H9 (cell line): ENCODE measurements around the gene HLTF. TPM values are rescaled to one million over a fixed set of nuclear protein-coding genes. Genes with fewer than 3 reads are reported as not detected.
A peak's percentile ranks its signal among the peaks of the same experiment; 100 is the strongest.

Source experiments
- DNase-seq: peaks from one replicate; pipeline ENCODE4 v3.0.0-alpha.2; 2017
- H2AFZ ChIP-seq: one replicate; pipeline ENCODE4 v1.6.1; 2013; ENCODE audit warnings: mild to moderate bottlenecking, low read length, control low read depth, moderate library complexity
- H2AK5ac ChIP-seq: 2 replicates; pipeline ENCODE4 v1.6.1; 2013; ENCODE audit warnings: low read length, control low read depth, mixed read lengths; ENCODE audit not compliant: insufficient read length
- H2BK120ac ChIP-seq: one replicate; pipeline ENCODE4 v1.6.1; 2013; ENCODE audit warnings: low read depth, mild to moderate bottlenecking, low read length, control low read depth, inconsistent platforms; ENCODE audit not compliant: poor library complexity, severe bottlenecking
- H2BK12ac ChIP-seq: 2 replicates; pipeline ENCODE4 v1.6.1; 2013; ENCODE audit warnings: low read length, control low read depth, mixed read lengths, low read depth; ENCODE audit not compliant: insufficient read length
- H2BK15ac ChIP-seq: 2 replicates; pipeline ENCODE4 v1.6.1; 2013; ENCODE audit warnings: low read depth, low read length, control low read depth
- H2BK20ac ChIP-seq: one replicate; pipeline ENCODE4 v1.6.1; 2013; ENCODE audit warnings: low read depth, mild to moderate bottlenecking, low read length, control low read depth, inconsistent platforms; ENCODE audit not compliant: poor library complexity, severe bottlenecking
- H2BK5ac ChIP-seq: 2 replicates; pipeline ENCODE4 v1.6.1; 2013; ENCODE audit warnings: low read length, control low read depth, mixed read lengths; ENCODE audit not compliant: insufficient read length
- H3K14ac ChIP-seq: 2 replicates; pipeline ENCODE4 v1.6.1; 2013; ENCODE audit warnings: low read length, control low read depth; ENCODE audit not compliant: insufficient read depth
- H3K18ac ChIP-seq: 2 replicates; pipeline ENCODE4 v1.6.1; 2013; ENCODE audit warnings: low read depth, mild to moderate bottlenecking, mixed read lengths, low read length, control low read depth; ENCODE audit not compliant: insufficient read length
- H3K23ac ChIP-seq: 2 replicates; pipeline ENCODE4 v1.6.1; 2013; ENCODE audit warnings: low read length, control low read depth, mixed read lengths, low read depth; ENCODE audit not compliant: insufficient read length
- H3K23me2 ChIP-seq: 2 replicates; pipeline ENCODE4 v1.6.1; 2013; ENCODE audit warnings: low read depth, mild to moderate bottlenecking, mixed read lengths, low read length, control low read depth; ENCODE audit not compliant: insufficient read length, poor library complexity, severe bottlenecking
- H3K27ac ChIP-seq: 2 replicates; pipeline ENCODE4 v1.5.1; 2013; ENCODE audit warnings: low read length, control low read depth, mixed read lengths, low read depth; ENCODE audit not compliant: insufficient read length
- H3K27me3 ChIP-seq: 2 replicates; pipeline ENCODE4 v1.6.1; 2013; ENCODE audit warnings: low read length, control low read depth, inconsistent platforms; ENCODE audit not compliant: insufficient read depth
- H3K4ac ChIP-seq: 2 replicates; pipeline ENCODE4 v1.6.1; 2013; ENCODE audit warnings: low read depth, mild to moderate bottlenecking, control low read depth, inconsistent platforms, low read length, moderate library complexity
- H3K4me1 ChIP-seq: 2 replicates; pipeline ENCODE4 v1.6.1; 2013; ENCODE audit warnings: low read length, control low read depth, inconsistent platforms; ENCODE audit not compliant: insufficient read depth
- H3K4me2 ChIP-seq: 2 replicates; pipeline ENCODE4 v1.6.1; 2013; ENCODE audit warnings: low read length, control low read depth, mixed read lengths; ENCODE audit not compliant: insufficient read length, insufficient read depth
- H3K56ac ChIP-seq: 2 replicates; pipeline ENCODE4 v1.6.1; 2013; ENCODE audit warnings: low read depth, mild to moderate bottlenecking, mixed read lengths, low read length, control low read depth; ENCODE audit not compliant: insufficient read length
- H3K79me1 ChIP-seq: 2 replicates; pipeline ENCODE4 v1.6.1; 2013; ENCODE audit warnings: low read depth, mild to moderate bottlenecking, moderate library complexity, low read length, control low read depth, inconsistent platforms; ENCODE audit not compliant: insufficient read depth, poor library complexity, severe bottlenecking
- H3K79me2 ChIP-seq: 2 replicates; pipeline ENCODE4 v1.6.1; 2013; ENCODE audit warnings: low read length, control low read depth, inconsistent platforms; ENCODE audit not compliant: insufficient read depth
- H3K9ac ChIP-seq: 2 replicates; pipeline ENCODE4 v1.6.1; 2013; ENCODE audit warnings: low read length, control low read depth, mixed read lengths; ENCODE audit not compliant: insufficient read length; ENCODE audit errors: extremely low read depth
- H3K9me3 ChIP-seq: one replicate; pipeline ENCODE4 v1.6.1; 2013; ENCODE audit warnings: low read depth, low read length, inconsistent platforms; ENCODE audit not compliant: control insufficient read depth
- H3T11ph ChIP-seq: one replicate; pipeline ENCODE4 v1.6.1; 2013; ENCODE audit warnings: mild to moderate bottlenecking, low read length, control low read depth, inconsistent platforms
- H4K20me1 ChIP-seq: one replicate; pipeline ENCODE4 v1.6.1; 2013; ENCODE audit not compliant: control insufficient read depth, insufficient read length, insufficient read depth
- H4K5ac ChIP-seq: 2 replicates; pipeline ENCODE4 v1.6.1; 2013; ENCODE audit warnings: low read depth, mild to moderate bottlenecking, mixed read lengths, low read length, control low read depth; ENCODE audit not compliant: insufficient read length
- H4K8ac ChIP-seq: replicated peaks from 2 replicates; pipeline ENCODE4 v1.6.1; 2013; ENCODE audit warnings: low read length, control low read depth, mixed read lengths, low read depth; ENCODE audit not compliant: insufficient read length
- H4K91ac ChIP-seq: 2 replicates; pipeline ENCODE4 v1.6.1; 2013; ENCODE audit warnings: low read depth, mild to moderate bottlenecking, moderate library complexity, mixed read lengths, low read length, control low read depth; ENCODE audit not compliant: insufficient read length
- H3K27ac Mint-ChIP-seq, 3 experiments: 2 replicates in 2 of 3; 3 replicates in 1 of 3; pipeline ENCODE4 v1.8.0; 2020 to 2021; ENCODE audit warnings: mixed read lengths in 3 of 3, mild to moderate bottlenecking in 1 of 3, moderate library complexity in 1 of 3
- H3K27me3 Mint-ChIP-seq: 2 replicates; pipeline ENCODE4 v1.8.0; 2021; ENCODE audit warnings: low read depth, mild to moderate bottlenecking, moderate library complexity, mixed read lengths
- H3K36me3 Mint-ChIP-seq, 3 experiments: 2 replicates in 2 of 3; 3 replicates in 1 of 3; pipeline ENCODE4 v1.8.0; 2020 to 2021; ENCODE audit warnings: low read depth in 3 of 3, mixed read lengths in 3 of 3; ENCODE audit not compliant: insufficient read depth in 1 of 3
- H3K4me1 Mint-ChIP-seq, 2 experiments: 2 replicates each; pipeline ENCODE4 v1.8.0; 2020; ENCODE audit warnings: mixed read lengths in 2 of 2
- H3K4me3 Mint-ChIP-seq, 2 experiments: 2 replicates in 1 of 2; 3 replicates in 1 of 2; pipeline ENCODE4 v1.8.0; 2020 to 2021; ENCODE audit warnings: mild to moderate bottlenecking in 2 of 2, mixed read lengths in 2 of 2, moderate library complexity in 1 of 2
- H3K9me3 Mint-ChIP-seq, 2 experiments: 2 replicates in 1 of 2; 3 replicates in 1 of 2; pipeline ENCODE4 v1.8.0; 2020; ENCODE audit warnings: mild to moderate bottlenecking in 2 of 2, mixed read lengths in 2 of 2, moderate library complexity in 1 of 2
- CTCF ChIP-seq: fragments of 200-600 bp; sonication (generic); conservative IDR thresholded peaks from 3 replicates; pipeline ENCODE4 v1.8.0; 2021; ENCODE audit warnings: antibody characterized with exemption, mild to moderate bottlenecking
- WGBS: extraction: QIAGEN DNeasy Blood & Tissue Kit; methylation state at CpG from one replicate; pipeline ENCODE4 v1.1.7; 2013; ENCODE audit warnings: missing lambda C conversion rate, low lambda C conversion rate, mixed read lengths; ENCODE audit not compliant: insufficient read length; ENCODE audit errors: extremely low coverage; 5-methylcytosine and 5-hydroxymethylcytosine counted together
- total RNA-seq: library from RNA; stranded (reverse); gene quantifications from 2 replicates; pipeline ENCODE4 v1.2.1, GENCODE V29; 2021

HLTF gene
- total RNA-seq, 1 experiment from 2014 or later, result 41.5 TPM

DNA sequence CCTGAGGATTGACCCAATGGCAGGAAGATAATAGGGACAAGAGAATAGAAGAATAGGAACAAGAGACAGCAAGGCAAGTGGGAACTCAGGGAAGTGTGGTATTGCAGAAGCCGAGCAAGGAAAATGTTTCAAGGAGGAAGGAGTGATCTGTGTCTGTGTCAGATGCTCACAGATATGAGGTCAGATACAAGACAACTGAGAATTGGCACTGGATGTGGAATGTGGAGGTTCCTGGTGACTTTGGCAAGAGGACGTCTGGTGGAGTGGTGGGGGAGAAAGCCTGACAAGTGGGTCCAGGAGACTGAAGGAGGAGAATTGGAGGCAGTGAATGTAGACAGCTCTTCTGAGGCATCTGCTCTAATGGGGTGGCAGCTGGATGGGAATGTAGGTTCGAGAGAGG, 70.9 kb downstream of the HLTF start:
- H3K14ac ChIP-seq, result no peak overlapping the region
- WGBS, result no CpG with 5 or more reads among the region's 3 CpGs
- no peaks in the 10 kb centered on the region for H3K79me2 ChIP-seq

More for the DNA sequence above, 70.9 kb downstream of the HLTF start:
- Histone ChIP-seq H2BK12ac (no peak overlapping the region), H2AFZ (no peak overlapping the region), H2BK120ac (no peak overlapping the region), H3K9ac (no peak overlapping the region), H3K79me1 (no peaks in the 10 kb centered on the region), H3K18ac (no peak overlapping the region), H2BK15ac (no peak overlapping the region), H3K9me3 (no peaks in the 10 kb centered on the region), H2AK5ac (no peak overlapping the region), H3K23me2 (no peaks in the 10 kb centered on the region), H2BK5ac (no peak overlapping the region), H3K23ac (no peak overlapping the region), H3K4me1 (peaks cover 14% of the 10 kb centered on the region; the same call in 1 of the 2 replicates), H3K4ac (no peak overlapping the region), H3T11ph (no peak overlapping the region), H4K8ac (no peak overlapping the region), H3K27ac (no peak overlapping the region), H4K20me1 (no peaks in the 10 kb centered on the region), H2BK20ac (no peak overlapping the region), H3K4me2 (no peak overlapping the region), H3K27me3 (no peaks in the 10 kb centered on the region), H4K91ac (no peak overlapping the region), H4K5ac (no peak overlapping the region), H3K56ac (no peak overlapping the region)
- no peaks in the 10 kb centered on the region for H3K9me3 Mint-ChIP-seq
- H3K4me1 Mint-ChIP-seq, result peaks cover 23 to 25% of the 10 kb centered on the region in 2 experiments
- TF ChIP-seq CTCF, result no peak
- peak overlapping the region in 2 of 3 experiments; percentile 13; a peak in 3 of 7 replicates for H3K27ac Mint-ChIP-seq
- no peak overlapping the region; a peak in 1 of 5 replicates for H3K4me3 Mint-ChIP-seq
- peaks cover 8 to 29% (median 20%) of the 10 kb centered on the region in 3 experiments; a peak in 6 of 7 replicates for H3K36me3 Mint-ChIP-seq
- no peaks in the 10 kb centered on the region for H3K27me3 Mint-ChIP-seq
- no peak for DNase-seq
